Inflammatory macrophage treated with lipopolysaccharide for 4 hours (primary cell): ENCODE measurements around the gene KLHL11.
A peak's percentile ranks its signal among the peaks of the same experiment; 100 is the strongest.
"Not testable (repeated sequence)": the region's sequence is repeated elsewhere in the genome, so short reads cannot be mapped to it uniquely, and the experiment has no call there.

Experiments
- DNase-seq: peaks from one replicate; pipeline ENCODE4 v3.0.0-alpha.2; 2020

KLHL11 gene

DNA sequence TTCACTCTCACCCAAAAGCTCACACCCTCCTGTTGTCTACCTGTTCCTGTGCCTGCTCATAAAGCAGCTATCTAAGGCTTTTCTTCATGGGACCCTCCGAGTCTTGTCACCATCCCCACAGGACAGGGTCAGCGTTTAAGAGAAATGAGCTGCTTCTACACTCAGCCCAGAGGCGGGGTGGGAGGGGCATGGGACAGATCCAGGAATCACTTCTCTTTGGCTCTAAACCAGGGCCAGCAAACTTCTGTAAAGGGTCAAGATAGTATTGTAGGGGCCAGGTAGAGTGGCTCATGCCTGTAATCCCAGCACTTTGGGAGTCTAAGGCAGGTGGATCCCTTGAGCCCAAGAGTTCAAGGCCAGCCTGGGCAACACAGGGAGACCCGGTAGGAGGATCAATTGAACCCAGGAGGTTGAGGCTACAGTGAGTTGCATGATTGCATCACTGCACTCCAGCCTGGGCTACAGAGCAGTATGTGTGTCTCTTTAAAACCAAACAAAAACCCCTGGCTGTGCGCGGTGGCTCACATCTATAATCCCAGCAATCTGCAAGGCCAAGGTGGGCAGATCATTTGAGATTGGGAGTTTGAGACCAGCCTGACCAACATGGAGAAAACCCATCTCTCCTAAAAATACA is 23.2 kb upstream of the KLHL11 start:
- no peak for DNase-seq

DNA sequence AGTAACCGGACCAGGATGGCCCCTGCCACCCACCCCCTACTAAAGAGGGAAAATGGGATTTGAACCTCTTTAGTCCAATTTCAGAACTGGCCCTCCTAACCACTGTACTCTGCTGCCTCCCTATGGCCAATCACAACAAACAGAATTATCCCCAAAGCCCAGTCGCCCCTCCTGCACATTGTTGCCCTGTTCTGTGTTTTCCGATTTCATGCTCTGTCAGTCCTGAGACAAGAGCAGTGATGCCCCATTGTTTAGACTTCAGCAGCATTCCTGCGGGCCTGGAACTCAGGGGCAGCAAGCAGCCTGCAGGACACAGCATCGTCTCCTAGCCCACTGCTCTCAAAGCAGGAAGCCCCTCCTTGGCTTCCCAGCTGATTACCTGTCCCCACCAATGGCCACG is 20.5 kb upstream of the KLHL11 start:
- no peak for DNase-seq

DNA sequence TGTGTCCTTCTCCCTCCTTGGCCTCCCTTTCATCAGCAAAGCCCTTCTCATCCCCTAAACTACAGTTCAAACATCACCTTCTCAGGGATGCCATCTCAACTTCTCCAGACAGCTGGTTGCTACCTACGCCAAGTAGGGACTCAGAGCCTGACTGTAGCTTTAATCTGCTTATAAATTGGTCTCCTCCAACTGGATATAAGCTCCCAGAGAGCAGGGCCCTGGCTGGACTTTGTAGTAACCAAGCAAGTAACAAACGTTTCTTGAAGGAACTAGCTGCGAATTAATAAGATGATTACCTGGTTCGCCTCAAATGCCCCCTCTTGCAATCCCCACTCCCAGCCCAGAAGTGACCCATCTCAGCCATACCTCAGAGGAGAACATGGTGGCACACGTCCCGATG is 17.5 kb upstream of the KLHL11 start:
- no peak for DNase-seq

DNA sequence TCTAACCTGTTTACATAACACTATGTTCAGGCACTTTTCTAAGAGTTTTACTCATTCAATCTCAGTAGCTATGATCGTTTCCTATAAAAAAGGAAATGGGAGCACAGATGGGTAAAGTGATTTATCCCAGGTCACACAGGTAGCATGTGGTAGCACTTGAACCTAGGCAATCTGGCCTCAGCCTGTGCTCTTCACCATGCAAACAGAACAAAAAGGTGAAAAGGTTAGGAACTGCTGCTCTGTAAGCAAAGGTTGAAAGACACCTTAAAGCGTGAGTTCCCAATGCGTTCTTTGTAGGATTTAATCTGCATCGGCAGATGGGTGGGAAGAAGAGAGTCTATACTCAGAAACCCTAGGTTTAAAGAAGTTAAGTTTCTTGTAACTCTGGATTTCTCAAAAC is 14.9 kb upstream of the KLHL11 start:
- no peak for DNase-seq

DNA sequence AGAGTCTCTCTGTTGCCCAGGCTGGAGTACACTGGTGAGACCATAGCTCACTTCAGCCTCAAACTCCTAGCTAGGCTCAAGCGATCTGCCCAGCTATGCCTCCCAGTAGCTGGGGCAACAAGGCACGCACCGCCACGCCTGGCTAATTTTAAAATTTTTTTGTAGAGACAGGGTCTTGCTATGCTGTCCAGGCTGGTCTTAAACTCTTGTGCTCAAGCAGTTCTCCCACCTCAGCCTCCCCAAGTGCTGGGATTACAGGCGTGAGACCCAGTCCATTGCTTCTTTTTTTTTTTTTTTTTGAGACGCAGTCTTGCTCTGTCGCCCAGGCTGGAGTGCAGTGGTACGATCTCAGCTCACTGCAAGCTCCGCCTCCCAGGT is 9.1 kb upstream of the KLHL11 start:
- DNase-seq: not testable (repeated sequence)

DNA sequence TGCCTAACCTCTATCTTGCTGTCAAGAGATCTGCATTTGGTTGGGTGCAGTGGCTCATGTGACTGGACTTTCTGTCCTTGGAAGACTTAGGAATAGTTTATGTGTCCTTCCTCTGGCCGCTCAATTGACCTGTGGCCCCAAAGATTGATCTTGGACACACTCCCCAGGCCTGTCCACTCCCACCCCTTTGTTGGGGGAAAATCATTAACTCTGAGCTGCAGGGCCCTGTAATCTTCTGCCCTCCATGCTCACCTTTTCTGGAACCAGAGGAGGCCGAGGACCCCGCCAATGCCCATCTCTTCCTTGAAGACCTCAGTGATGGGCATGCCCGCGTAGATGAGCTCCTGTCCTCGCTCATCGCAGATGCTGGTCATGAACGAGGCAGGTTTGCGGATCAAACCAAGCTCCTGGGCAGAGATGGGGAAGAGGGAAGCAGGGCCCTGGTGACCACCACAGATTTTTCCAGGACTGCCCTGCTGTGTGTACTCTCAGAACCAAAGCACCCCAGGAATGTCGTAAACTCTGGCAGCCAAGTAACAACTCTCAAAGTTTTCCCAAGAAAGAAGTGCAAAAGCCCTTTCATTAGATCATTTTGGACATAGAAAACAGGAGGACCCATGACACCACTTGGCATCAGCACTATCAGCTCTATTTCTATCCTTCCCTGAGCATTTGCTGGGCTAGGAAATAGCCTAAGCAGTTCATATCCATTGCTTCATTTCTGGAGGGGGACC is 8.5 kb upstream of the KLHL11 start:
- DNase-seq: no peak

DNA sequence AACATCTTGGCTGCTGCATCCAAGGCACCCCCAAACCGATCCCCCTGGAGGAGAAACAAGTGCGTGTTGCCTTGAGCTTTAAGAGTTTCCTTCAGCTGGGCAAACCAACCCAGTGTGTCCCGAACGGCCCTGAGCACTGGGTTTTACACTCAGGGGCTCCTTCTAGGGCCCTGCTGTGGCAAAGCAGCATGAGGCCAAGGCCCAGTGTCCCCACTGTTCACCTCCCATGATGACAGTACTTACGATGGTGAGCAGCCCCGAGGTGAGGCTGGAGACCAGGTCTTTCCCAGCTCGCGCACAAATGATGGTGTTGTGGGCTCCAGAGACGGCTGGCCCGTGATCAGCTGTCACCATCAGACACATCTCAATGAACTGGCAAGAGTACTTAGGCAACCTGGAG is 6.6 kb upstream of the KLHL11 start:
- no peak for DNase-seq

DNA sequence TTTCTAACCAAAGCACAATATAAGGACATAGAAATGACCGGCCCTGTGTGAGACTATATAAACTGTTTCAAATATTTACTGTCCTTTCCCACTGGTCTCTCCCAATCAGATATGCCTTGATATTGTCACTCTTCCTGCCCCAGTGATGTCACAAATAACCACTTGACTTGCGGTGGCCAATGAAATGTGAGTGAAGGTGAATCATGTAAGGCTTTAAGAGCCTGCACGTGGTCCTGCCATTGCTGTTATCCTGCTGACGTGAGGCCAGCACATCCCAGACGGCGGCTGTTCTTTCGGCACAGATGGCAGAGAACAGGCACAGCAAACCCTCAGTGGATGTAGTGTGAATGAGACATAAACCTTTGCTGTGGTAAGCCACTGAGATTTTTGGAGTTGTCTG is 5.4 kb upstream of the KLHL11 start:
- no peak for DNase-seq

DNA sequence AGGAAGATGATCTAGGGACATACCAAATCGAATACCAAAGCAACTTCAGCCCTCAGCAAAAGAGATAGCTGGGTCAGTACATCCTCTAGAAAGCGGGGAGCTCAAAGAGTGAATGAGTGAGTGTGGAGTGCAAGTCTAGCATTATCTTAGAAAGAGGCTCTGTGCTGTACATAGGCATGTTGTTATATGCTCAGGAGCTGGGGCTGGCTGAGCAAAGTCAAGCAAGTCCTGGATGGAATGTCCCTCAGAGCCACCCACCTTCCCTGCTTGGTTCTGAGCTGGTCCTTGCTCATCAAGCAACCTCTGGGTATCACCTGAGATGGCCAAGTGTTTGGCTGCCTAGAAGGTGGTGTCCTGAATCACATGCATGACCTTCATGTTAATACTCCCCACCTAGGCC is 4.9 kb upstream of the KLHL11 start:
- DNase-seq: no peak

DNA sequence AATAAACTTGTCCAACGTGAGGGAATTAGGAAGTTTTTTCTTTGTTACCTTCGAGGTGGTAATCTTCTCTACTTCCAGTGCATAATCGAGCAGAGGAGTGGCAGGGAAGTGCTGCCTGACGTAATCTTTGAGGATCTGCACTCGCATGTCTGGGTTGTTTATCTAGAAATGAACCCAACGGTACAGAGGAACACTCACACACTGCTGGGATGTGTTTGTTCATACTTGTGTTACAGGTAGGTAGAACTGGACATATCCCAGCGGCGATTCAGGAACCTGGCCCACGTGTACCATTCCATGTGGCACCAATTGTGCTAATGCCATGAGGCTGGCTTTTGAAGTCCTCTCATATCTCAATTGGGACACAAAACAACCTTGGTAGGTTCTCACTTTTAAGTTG is 4.2 kb upstream of the KLHL11 start:
- no peak for DNase-seq

DNA sequence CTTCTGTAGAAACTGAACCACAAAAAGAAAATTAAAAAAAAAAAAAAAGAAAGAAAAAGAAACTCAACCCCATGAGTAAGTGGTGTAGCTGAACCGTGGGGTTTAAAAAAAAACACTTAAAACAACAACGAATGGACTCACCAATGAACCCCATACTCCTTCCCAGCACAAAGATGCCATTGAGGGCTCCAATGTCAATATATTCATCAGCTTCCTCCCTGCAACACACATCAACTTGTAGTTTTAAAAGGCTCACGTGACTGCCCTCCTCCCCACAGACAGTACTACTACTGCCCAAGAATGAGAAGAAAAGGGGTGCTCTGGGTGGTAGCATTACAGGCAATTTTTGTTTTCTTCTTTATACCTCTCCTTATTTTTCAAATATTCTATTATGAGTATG is 3.3 kb upstream of the KLHL11 start:
- no peak for DNase-seq

DNA sequence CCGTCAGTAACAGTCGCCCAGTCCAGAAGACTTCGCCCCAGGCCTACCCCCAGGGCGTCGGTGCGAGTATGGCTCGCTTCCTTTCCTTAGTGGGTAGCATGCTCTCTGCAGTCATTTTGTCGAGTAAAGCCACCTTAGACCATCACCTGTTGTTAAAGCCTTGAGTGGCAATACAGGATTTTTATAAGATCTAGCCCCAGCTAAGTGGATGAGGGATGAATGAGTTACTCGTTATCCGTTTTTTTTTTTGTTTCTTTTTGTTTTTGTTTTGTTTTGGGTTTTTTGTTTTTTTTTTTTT is 322 bp upstream of the KLHL11 start:
- no peak for DNase-seq

DNA sequence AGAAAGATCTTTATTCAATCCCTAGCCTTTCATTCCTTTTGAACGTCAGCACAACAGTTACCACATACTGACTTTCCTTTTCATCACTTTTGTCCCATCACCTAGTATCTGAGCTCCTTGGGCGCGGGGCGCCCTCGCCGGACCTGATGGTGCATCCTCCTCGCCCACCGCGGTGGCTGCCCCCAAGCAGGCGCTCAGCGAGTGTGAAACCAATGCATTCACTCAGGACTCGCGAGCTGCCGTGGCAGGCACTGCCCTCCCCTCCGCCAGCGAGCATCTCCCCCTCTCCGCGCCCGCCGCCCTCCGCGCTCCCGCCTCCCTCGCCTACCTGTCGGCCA is 756 bp downstream of the KLHL11 start:
- DNase-seq: peak; percentile 6

DNA sequence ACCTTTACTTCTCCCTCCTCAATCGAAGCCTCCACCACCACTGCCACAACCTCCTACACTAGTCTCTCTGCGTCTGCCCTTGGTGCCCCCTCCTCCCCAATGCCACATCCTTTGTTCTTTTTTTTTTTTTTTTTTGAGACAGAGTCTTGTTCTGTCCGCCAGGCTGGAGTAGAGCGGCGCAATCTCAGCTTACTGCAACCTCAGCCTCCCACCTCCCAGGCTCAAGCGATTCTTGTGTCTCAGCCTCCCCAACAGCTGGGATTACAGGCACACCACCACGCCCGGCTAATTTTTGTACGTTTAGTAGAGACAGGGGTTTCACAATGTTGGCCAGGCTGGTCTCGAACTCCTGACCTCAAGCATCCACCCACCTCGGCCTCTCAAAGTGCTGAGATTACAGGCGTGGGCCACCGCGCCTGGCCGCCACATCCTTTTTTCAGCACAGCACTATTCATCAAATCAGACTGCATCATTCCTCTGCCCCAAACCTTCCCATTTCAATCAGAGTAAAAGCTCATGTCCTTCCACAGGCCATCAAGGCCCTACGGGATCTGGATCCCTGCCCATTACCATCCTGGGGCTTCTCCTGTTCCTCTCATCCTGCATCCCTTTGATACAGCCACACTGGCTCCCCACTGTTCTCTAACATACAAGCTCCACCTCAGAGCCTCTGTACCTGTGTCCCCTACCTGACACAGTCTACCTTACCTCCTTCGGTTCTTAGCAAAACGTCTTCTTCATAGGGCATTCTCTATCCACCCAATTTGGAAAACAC is 2.0 kb downstream of the KLHL11 start:
- DNase-seq: peak; percentile 2

DNA sequence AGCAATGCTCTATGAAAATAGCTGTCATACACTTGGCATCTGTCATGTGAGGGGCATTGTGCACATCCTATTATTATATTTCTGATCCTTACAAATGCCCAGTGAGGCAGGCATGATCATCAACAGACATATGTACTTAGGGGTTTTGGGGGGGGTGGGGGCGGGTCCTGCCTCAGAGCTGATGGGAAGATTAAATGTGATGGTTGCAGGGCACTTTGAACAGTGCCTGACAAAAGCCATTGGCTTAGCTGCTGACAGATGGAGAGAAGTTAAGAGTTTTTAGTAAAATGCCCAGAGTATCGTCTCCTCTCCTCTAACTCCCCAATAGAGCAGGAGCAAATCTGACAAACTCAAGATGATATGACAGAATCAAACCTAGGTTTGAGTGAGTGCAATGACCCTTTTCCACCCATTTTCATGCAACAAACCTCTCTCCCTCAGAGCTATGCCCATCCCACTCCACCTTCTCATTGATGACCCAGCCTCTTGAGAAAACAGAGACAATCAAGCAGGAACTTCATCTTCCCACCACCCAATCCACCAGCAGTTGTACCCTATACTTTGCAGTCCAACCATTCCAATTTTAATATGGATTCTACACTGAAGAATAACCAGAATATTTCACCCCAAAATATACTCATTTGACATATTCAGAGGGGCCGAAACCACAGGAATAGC is 4.8 kb downstream of the KLHL11 start:
- no peak for DNase-seq

DNA sequence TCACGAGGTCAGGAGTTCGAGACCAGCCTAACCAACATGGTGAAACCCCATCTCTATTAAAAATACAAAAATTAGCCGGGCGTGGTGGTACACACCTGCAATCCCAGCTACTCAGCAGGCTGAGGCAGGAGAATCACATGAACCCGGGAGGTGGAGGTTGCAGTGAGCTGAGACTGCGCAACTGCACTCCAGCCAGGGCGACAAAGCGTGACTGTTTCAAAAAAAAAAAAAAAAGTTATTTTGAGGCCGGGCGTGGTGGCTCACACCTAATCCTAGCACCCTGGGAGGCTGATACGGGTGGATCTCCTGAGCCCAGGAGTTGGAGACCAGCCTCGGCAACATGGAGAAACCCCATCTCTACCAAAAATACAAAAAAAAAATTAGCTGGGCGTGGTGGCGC is 13.8 kb downstream of the KLHL11 start:
- not testable (repeated sequence) for DNase-seq

DNA sequence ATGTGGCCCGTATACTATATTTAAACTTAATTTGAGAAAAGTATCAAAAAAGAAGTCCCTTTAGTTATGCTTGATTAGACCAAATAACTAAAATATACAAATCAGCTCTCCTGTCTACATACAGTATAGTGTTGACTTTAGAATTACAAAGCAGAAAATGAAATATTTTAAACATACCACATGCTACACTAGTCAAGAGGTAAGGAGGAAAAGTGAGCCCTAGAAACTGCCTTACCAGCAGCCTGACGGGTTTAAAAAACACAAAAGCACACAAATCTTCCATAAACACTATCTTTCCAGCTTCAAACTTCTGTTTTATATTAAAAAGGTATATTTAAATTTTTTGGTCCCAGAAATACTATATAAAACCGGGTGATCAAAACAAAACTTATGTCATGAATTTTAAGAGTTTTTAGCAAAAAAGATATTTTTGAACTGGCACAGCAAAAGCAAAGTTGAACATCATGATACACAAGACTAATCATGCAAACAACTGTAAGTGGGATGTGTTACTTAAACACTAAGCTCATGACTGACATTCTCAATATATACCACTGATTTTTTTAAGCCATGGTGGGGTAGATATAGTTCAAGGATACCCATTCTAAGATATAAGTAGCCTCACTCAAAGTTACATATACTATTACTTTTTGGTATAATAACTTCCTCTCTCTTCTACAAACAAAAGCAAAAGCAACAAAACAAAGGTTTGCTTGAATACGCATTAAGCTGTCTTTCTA is 15.8 kb downstream of the KLHL11 start:
- no peak for DNase-seq

DNA sequence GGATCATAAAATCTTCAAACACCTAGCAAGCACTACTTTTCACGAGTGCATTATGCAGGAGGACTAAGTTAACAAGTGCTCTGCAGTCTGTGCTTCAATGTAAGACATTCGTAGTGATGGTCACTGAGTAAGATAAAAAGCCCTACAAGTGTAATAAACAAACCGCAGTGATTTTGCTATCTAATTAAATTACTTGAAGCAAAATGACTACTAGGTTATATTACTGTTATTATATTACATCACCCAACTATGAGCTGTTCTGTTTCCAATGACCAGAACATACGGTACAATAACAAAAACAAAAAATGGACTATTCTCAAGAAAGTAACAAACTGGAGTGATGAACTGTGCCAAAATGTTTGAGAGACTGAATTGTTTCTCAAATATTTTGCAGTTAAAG is 16.4 kb downstream of the KLHL11 start:
- no peak for DNase-seq

DNA sequence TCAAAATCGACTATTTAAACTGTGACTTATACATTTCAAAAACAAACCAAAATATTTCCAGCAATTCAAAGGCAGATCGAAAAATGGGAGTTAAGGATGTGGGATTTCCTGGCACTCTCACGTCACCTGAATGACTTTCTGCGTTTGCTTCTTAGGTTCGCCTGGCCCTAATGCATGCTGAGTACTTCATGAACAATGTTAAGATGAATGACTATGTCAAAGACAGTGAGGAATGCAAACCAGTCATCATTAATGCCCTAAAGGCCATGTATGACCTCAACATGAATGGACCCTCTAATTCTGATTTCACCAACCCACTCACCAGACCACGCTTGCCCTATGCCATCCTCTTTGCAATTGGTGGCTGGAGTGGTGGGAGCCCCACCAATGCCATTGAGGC is 20.3 kb downstream of the KLHL11 start:
- DNase-seq: no peak

DNA sequence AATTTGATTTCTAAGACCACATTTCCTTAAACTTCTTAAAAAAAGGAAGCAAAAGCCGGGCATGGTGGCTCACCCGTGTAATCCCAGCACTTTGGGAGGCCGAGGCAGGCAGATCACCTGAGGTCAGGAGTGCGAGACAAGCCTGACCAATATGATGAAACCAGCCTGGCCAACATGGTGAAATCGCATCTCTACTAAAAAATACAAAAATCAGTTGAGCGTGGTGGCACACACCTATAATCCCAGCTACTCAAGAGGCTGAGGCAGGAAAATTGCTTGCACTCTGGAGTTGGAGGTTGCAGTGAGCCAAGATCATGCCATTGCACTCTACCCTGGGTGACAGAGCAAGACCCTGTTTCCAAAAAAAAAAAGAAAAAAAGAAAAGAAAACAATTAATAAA is 24.4 kb downstream of the KLHL11 start:
- not testable (repeated sequence) for DNase-seq

DNA sequence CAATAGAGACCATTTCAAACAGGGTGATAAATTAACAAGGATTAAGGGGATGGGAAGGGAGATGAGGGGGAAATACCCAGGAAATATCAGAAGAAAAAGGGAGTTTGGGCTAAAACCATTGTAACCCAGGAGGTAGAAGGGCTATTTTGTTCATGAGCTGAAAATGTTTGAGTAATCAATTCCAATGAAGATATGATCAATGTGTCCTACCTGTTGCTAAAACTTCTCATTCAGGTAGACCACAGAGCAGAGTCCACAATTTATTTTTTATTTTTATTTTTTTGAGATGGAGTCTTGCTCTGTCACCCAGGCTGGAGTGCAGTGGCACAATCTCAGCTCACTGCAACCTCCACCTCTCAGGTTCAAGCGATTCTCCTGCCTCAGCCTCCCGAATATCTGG is 25.8 kb downstream of the KLHL11 start:
- DNase-seq: not testable (repeated sequence)

DNA sequence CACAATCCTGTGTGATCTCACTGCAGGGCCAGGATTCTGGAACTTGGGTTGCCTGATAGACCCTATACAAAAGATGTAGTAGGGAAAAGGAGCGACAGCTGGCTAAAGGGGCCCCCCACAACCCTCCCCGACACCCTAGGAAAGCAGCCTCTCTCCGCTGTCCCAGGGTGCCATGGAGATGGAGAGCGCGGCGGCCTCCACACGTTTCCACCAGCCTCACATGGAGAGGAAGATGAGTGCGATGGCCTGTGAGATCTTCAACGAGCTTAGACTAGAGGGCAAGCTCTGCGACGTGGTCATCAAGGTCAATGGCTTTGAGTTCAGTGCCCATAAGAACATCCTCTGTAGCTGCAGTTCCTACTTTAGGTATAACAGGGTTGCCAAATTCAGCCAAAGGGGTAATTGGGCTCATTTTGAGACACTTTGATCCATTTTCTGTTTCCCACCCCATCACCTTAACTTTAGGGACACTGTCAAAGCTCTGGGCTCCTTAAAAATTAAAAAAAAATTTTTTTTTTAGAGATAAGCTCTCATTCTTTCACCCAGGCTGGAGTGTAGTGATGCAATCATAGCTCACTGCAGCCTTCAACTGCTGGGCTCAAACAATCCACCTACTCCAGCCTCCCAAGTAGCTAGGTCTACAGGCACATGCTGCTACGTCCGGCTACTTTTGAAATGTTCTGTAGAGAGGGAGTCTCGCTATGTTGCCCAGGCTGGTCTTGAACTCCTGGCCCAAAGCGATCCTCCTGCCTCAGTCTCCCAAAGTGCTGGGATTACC is 27.3 kb downstream of the KLHL11 start, which contains the start of gene KLHL10:
Gene KLHL10, plus strand, starts transcription at position 65 of the 778 bp plus-strand sequence. Its CDS starts 108 bp downstream, at position 173.
- DNase-seq: no peak
